ENCODE measurements around the gene CP. TPM values are rescaled to one million over a fixed set of nuclear protein-coding genes. Genes with fewer than 3 reads are reported as not detected.

CP gene
- total RNA-seq, 5 donors from 2014 or later (not counting 1 experiment from before 2014, with no cell fraction given): 0.69 to 1.9 (median 0.73) TPM; not detected in 2

- no peaks in the 10 kb centered on the region for H3K27me3 Mint-ChIP-seq
- H3K4me3 ChIP-seq (ENCODE audit: control insufficient read depth in 1 of 2, extremely low read depth in 1 of 2, low read length in 1 of 2): no peak overlapping the region
- H3K4me3 Mint-ChIP-seq: no peak overlapping the region
- no peaks in the 10 kb centered on the region for H3K27me3 ChIP-seq (replicated peaks in 1 of 2; ENCODE audit: control insufficient read depth in 2 of 2, extremely low read depth in 1 of 2, insufficient read depth in 2 of 2, low read length in 1 of 2)
- peaks cover 69% of the 10 kb centered on the region for H3K36me3 Mint-ChIP-seq
- no peaks in the 10 kb centered on the region for H3K9me3 Mint-ChIP-seq
- DNase-seq (no peak), ATAC-seq (replicated peaks in 1 of 4) (no peak)
- H3K36me3 ChIP-seq (ENCODE audit: control insufficient read depth in 2 of 2, extremely low read depth in 1 of 2, insufficient read depth in 1 of 2, low read length in 1 of 2): peaks cover 12 to 71% of the 10 kb centered on the region in 2 donors
- no peaks in the 10 kb centered on the region for H3K4me1 ChIP-seq (ENCODE audit: control insufficient read depth in 1 of 2, extremely low read depth in 1 of 2, insufficient read depth in 2 of 2, low read length in 2 of 2)
- H3K27ac Mint-ChIP-seq: no peak overlapping the region
- peaks cover 0 to 1% (median 0%) of the 10 kb centered on the region in 3 donors for H3K4me1 Mint-ChIP-seq
- ChIA-PET POLR2A (no interaction called here), CTCF (no interaction called here)
- no peak overlapping the region for H3K27ac ChIP-seq (ENCODE audit: low read length)
- H3K9me3 ChIP-seq: no peaks in the 10 kb centered on the region
- no CpG with 5 or more reads among the region's 2 CpGs for WGBS (ENCODE audit: insufficient coverage)
Measured at GRCh38 chr3:149167898-149168297, 53.7 kb downstream of the CP start.

GRCh38 chr3:149163066-149163465 lies 58.6 kb downstream of the CP start:
- WGBS (ENCODE audit: insufficient coverage): no CpG with 5 or more reads among the region's 1 CpG
- H3K36me3 Mint-ChIP-seq: peaks cover 59% of the 10 kb centered on the region
- ATAC-seq (replicated peaks in 1 of 4): no peak
- H3K4me3 Mint-ChIP-seq: no peak overlapping the region
- no peaks in the 10 kb centered on the region for H3K27me3 Mint-ChIP-seq
- H3K4me1 Mint-ChIP-seq: peaks cover 0 to 4% (median 0%) of the 10 kb centered on the region in 3 donors
- POLR2A ChIA-PET: no interaction called here
- no peak for DNase-seq
- Histone ChIP-seq H3K4me3 (ENCODE audit: control insufficient read depth in 1 of 2, extremely low read depth in 1 of 2, low read length in 1 of 2) (no peak overlapping the region), H3K27ac (ENCODE audit: low read length) (no peak overlapping the region), H3K36me3 (ENCODE audit: control insufficient read depth in 2 of 2, extremely low read depth in 1 of 2, insufficient read depth in 1 of 2, low read length in 1 of 2) (peaks cover 7 to 73% of the 10 kb centered on the region in 2 donors), H3K9me3 (no peaks in the 10 kb centered on the region), H3K4me1 (ENCODE audit: control insufficient read depth in 1 of 2, extremely low read depth in 1 of 2, insufficient read depth in 2 of 2, low read length in 2 of 2) (no peaks in the 10 kb centered on the region), H3K27me3 (replicated peaks in 1 of 2; ENCODE audit: control insufficient read depth in 2 of 2, extremely low read depth in 1 of 2, insufficient read depth in 2 of 2, low read length in 1 of 2) (no peaks in the 10 kb centered on the region)
- H3K27ac Mint-ChIP-seq: no peak overlapping the region
- H3K9me3 Mint-ChIP-seq: no peaks in the 10 kb centered on the region
- CTCF ChIA-PET: interaction anchor here in 1 of 2 donors (1.6 kb wide), 1 partner anchor 42 kb away, joined by 6 read pairs; no protein-coding TSS in a partner anchor

DNA sequence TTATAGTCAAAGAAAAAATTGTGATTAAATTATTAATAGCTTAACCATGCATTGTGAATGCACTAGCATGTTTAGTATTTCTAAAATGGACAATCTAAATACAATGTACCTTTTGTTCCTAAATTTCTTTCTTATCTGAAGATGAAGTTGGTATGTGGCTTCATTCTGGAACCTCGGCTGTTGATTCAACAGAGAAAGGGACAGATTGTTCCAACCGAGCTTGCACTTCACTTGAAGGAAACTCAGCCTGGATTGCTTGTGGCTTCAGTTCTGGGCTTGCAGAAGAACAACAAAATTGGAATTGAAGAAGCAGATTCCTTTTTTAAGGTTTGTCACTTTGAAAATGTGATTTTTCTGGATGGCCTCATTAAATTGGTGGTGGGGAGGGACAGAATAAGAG lies 59.6 kb downstream of the CP start:
- no peaks in the 10 kb centered on the region for H3K4me1 ChIP-seq (ENCODE audit: control insufficient read depth in 1 of 2, extremely low read depth in 1 of 2, insufficient read depth in 2 of 2, low read length in 2 of 2)
- H3K27me3 ChIP-seq (replicated peaks in 1 of 2; ENCODE audit: control insufficient read depth in 2 of 2, extremely low read depth in 1 of 2, insufficient read depth in 2 of 2, low read length in 1 of 2): no peaks in the 10 kb centered on the region
- H3K36me3 ChIP-seq (ENCODE audit: control insufficient read depth in 2 of 2, extremely low read depth in 1 of 2, insufficient read depth in 1 of 2, low read length in 1 of 2): peaks cover 10 to 69% of the 10 kb centered on the region in 2 donors
- H3K4me1 Mint-ChIP-seq: peaks cover 0 to 4% (median 0%) of the 10 kb centered on the region in 3 donors
- no peak overlapping the region for H3K4me3 Mint-ChIP-seq
- H3K27ac ChIP-seq (ENCODE audit: low read length): no peak overlapping the region
- ChIA-PET POLR2A (no interaction called here), CTCF (interaction anchor here (0.6 to 1.5 kb wide), 2 partner anchors 42 to 182 kb away, joined by 3 to 4 read pairs; no protein-coding TSS in a partner anchor)
- no peaks in the 10 kb centered on the region for H3K9me3 ChIP-seq
- ATAC-seq (replicated peaks in 1 of 4) (no peak), DNase-seq (no peak)
- 89% methylated on average over 2 of the region's 2 CpGs for WGBS (ENCODE audit: insufficient coverage)
- H3K9me3 Mint-ChIP-seq: no peaks in the 10 kb centered on the region
- H3K27ac Mint-ChIP-seq: no peak overlapping the region
- no peaks in the 10 kb centered on the region for H3K27me3 Mint-ChIP-seq
- no peak overlapping the region for H3K4me3 ChIP-seq (ENCODE audit: control insufficient read depth in 1 of 2, extremely low read depth in 1 of 2, low read length in 1 of 2)
- peaks cover 59% of the 10 kb centered on the region for H3K36me3 Mint-ChIP-seq

GRCh38 chr3:149160754-149161300 lies 60.8 kb downstream of the CP start:
- no peak overlapping the region for H3K4me3 Mint-ChIP-seq
- H3K27ac Mint-ChIP-seq: no peak overlapping the region
- no peak for ATAC-seq (replicated peaks in 1 of 4)
- no peaks in the 10 kb centered on the region for H3K9me3 ChIP-seq
- POLR2A ChIA-PET: interaction anchor here in 1 of 2 donors (0.8 kb wide), 1 partner anchor 170 kb away, joined by 3 read pairs; no protein-coding TSS in a partner anchor
- H3K4me1 ChIP-seq (ENCODE audit: control insufficient read depth in 1 of 2, extremely low read depth in 1 of 2, insufficient read depth in 2 of 2, low read length in 2 of 2): no peaks in the 10 kb centered on the region
- 100% methylated on average over 1 of the region's 4 CpGs for WGBS (ENCODE audit: insufficient coverage)
- no peaks in the 10 kb centered on the region for H3K9me3 Mint-ChIP-seq
- H3K27ac ChIP-seq (ENCODE audit: low read length): no peak overlapping the region
- H3K27me3 Mint-ChIP-seq: no peaks in the 10 kb centered on the region
- peaks cover 10 to 65% of the 10 kb centered on the region in 2 donors for H3K36me3 ChIP-seq (ENCODE audit: control insufficient read depth in 2 of 2, extremely low read depth in 1 of 2, insufficient read depth in 1 of 2, low read length in 1 of 2)
- H3K36me3 Mint-ChIP-seq: peaks cover 57% of the 10 kb centered on the region
- CTCF ChIA-PET: interaction anchor here (0.6 to 1.5 kb wide), 2 partner anchors 41 to 139 kb away, joined by 4 read pairs; no protein-coding TSS in a partner anchor
- DNase-seq: no peak
- no peak overlapping the region for H3K4me3 ChIP-seq (ENCODE audit: control insufficient read depth in 1 of 2, extremely low read depth in 1 of 2, low read length in 1 of 2)
- peaks cover 0 to 4% (median 0%) of the 10 kb centered on the region in 3 donors for H3K4me1 Mint-ChIP-seq
- H3K27me3 ChIP-seq (replicated peaks in 1 of 2; ENCODE audit: control insufficient read depth in 2 of 2, extremely low read depth in 1 of 2, insufficient read depth in 2 of 2, low read length in 1 of 2): no peaks in the 10 kb centered on the region

- no peak overlapping the region for H3K4me3 ChIP-seq (ENCODE audit: control insufficient read depth in 1 of 2, extremely low read depth in 1 of 2, low read length in 1 of 2)
- ChIA-PET CTCF (no interaction called here), POLR2A (no interaction called here)
- peaks cover 5 to 20% (median 11%) of the 10 kb centered on the region in 3 donors for H3K4me1 Mint-ChIP-seq
- H3K9me3 ChIP-seq: no peaks in the 10 kb centered on the region
- H3K4me1 ChIP-seq (ENCODE audit: control insufficient read depth in 1 of 2, extremely low read depth in 1 of 2, insufficient read depth in 2 of 2, low read length in 2 of 2): peaks cover 3 to 8% of the 10 kb centered on the region in 2 experiments
- no peaks in the 10 kb centered on the region for H3K27me3 Mint-ChIP-seq
- H3K36me3 ChIP-seq (ENCODE audit: control insufficient read depth in 2 of 2, extremely low read depth in 1 of 2, insufficient read depth in 1 of 2, low read length in 1 of 2): peaks cover 3 to 49% of the 10 kb centered on the region in 2 donors
- peak overlapping the region in 1 of 2 donors; percentile 29 for H3K27ac Mint-ChIP-seq
- peaks cover 56% of the 10 kb centered on the region for H3K36me3 Mint-ChIP-seq
- DNase-seq (no peak), ATAC-seq (replicated peaks in 1 of 4) (no peak)
- no peaks in the 10 kb centered on the region for H3K27me3 ChIP-seq (replicated peaks in 1 of 2; ENCODE audit: control insufficient read depth in 2 of 2, extremely low read depth in 1 of 2, insufficient read depth in 2 of 2, low read length in 1 of 2)
- H3K4me3 Mint-ChIP-seq: no peak overlapping the region
- H3K27ac ChIP-seq (ENCODE audit: low read length): no peak overlapping the region
- H3K9me3 Mint-ChIP-seq: no peaks in the 10 kb centered on the region
Measured at GRCh38 chr3:149153402-149153801, 68.2 kb downstream of the CP start.

GRCh38 chr3:149152420-149152819 lies 69.2 kb downstream of the CP start:
- Mint-ChIP-seq H3K9me3 (no peaks in the 10 kb centered on the region), H3K27ac (peak overlapping the region in 1 of 2 donors; percentile 39), H3K36me3 (peaks cover 51% of the 10 kb centered on the region), H3K4me3 (no peak overlapping the region), H3K27me3 (no peaks in the 10 kb centered on the region), H3K4me1 (peaks cover 5 to 20% (median 11%) of the 10 kb centered on the region in 3 donors)
- no peaks in the 10 kb centered on the region for H3K27me3 ChIP-seq (replicated peaks in 1 of 2; ENCODE audit: control insufficient read depth in 2 of 2, extremely low read depth in 1 of 2, insufficient read depth in 2 of 2, low read length in 1 of 2)
- CTCF ChIA-PET: interaction anchor here in 1 of 2 donors (0.5 kb wide), 1 partner anchor 121 kb away, joined by 3 read pairs; no protein-coding TSS in a partner anchor
- no peaks in the 10 kb centered on the region for H3K9me3 ChIP-seq
- peaks cover 2 to 47% of the 10 kb centered on the region in 2 donors for H3K36me3 ChIP-seq (ENCODE audit: control insufficient read depth in 2 of 2, extremely low read depth in 1 of 2, insufficient read depth in 1 of 2, low read length in 1 of 2)
- H3K4me3 ChIP-seq (ENCODE audit: control insufficient read depth in 1 of 2, extremely low read depth in 1 of 2, low read length in 1 of 2): no peak overlapping the region
- H3K4me1 ChIP-seq (ENCODE audit: control insufficient read depth in 1 of 2, extremely low read depth in 1 of 2, insufficient read depth in 2 of 2, low read length in 2 of 2): peaks cover 3 to 8% of the 10 kb centered on the region in 2 experiments
- no peak overlapping the region for H3K27ac ChIP-seq (ENCODE audit: low read length)
- peak in 2 of 35 experiments; percentile 3 to 23 for DNase-seq
- peak in 1 of 4 experiments; percentile 40 for ATAC-seq (replicated peaks in 1 of 4)
- POLR2A ChIA-PET: no interaction called here
- 60% methylated on average over 1 of the region's 2 CpGs for WGBS (ENCODE audit: insufficient coverage)
